NCI-H345 treated with DMSO at 0.1 percent for 48 hours (cell line): ENCODE results near the gene ADISSP.
A peak's percentile ranks its signal among the peaks of the same experiment; 100 is the strongest.
"Not testable (repeated sequence)": the region's sequence is repeated elsewhere in the genome, so short reads cannot be mapped to it uniquely, and the experiment has no call there.

Experiments
- DNase-seq: peaks from one replicate; lab custom pipeline; 2025; ENCODE audit not compliant: unreplicated experiment; lab: John Stamatoyannopoulos, UW

ADISSP gene

GRCh38 chr20:3798373-3798768 is 30.8 kb upstream of the ADISSP start:
- DNase-seq, result no peak

DNA sequence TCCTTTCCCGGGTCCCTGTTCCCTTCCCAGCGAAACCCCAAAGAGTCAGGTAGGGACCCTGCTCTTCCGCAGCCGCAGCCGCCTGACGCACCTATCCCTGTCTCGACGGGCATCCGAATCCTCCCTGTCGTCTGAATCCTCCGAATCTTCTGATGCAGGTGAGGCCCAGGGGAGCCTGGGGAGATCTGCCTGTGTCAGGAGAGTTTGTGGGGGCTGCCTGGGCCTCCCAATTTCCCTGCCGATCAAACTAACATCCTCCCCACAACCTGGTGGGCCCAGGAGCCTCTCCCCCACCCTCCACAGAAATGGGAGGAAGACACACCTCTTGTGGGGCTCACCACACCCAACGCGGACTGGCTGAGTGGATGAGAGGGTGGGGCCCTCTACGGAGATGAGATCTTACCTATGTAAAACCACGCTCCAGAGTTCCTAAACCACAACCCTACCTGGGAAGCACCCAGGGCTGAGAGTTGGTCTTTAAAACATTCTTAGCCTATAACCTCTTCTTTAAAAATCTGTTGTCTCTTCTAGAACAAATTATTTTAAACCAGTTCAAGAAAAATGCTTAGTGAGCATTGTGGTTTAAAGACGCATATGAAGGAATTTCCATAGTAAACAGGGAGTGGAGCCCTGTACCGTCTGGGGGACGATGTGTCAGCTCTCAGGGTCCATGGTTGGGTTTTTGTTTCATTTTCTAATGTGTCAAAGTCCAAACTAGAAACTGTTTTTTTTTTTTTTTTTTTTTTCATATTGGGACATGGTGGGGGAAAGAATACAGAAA is 30.2 kb upstream of the ADISSP start:
- DNase-seq, result no peak

- DNase-seq, result no peak
Measured at GRCh38 chr20:3797226-3797545, 29.6 kb upstream of the ADISSP start.

- no peak for DNase-seq
Measured at GRCh38 chr20:3796477-3797225, 29.1 kb upstream of the ADISSP start.

DNA sequence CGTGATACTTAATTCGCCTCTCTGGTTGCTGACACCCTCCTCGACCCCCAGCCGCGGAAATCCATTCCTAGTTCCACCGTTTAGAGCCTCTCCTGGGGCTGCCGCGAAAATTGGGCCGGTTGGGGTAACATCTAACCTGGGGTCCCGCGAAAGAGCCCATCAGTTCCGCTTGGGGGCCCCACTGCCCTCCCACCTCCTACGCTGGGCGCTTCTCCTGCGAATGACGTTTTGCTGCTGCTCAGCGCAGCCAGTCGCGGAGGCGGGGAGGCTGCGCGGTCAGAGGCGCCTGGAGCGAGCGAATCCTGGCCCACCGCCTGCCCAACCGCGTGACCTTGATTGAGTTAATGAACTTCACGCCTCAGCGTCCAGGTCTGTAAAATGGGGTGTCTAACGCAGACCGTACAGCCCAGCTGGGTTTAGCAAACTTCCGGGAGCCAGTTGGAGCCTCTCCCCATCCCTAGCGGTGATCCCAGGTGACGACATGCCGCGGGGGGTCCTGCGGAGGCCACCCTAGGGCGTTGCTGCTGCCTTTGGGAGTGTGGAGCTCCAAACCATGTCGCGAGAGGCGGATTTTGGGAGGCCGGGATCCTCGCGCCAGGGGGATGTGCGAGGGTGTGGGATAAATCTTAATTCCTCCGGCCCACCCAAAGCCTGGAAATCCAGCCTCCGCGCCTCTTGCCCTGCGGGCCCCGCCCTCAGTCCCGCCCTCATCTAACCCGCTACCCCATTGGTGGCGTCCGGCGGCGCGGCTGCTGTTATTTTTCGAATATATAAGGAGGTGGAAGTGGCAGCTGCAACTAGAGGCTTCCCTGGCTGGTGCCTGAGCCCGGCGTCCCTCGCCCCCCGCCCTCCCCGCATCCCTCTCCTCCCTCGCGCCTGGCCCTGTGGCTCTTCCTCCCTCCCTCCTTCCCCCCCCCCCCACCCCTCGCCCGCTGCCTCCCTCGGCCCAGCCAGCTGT is 28.2 kb upstream of the ADISSP start, which contains the start of gene CDC25B:
CDC25B (plus strand) TSS at position 800 of the 958 bp plus-strand sequence. CDS start 222 bp downstream, outside the sequence.
- peak; percentile 92 for DNase-seq

DNA sequence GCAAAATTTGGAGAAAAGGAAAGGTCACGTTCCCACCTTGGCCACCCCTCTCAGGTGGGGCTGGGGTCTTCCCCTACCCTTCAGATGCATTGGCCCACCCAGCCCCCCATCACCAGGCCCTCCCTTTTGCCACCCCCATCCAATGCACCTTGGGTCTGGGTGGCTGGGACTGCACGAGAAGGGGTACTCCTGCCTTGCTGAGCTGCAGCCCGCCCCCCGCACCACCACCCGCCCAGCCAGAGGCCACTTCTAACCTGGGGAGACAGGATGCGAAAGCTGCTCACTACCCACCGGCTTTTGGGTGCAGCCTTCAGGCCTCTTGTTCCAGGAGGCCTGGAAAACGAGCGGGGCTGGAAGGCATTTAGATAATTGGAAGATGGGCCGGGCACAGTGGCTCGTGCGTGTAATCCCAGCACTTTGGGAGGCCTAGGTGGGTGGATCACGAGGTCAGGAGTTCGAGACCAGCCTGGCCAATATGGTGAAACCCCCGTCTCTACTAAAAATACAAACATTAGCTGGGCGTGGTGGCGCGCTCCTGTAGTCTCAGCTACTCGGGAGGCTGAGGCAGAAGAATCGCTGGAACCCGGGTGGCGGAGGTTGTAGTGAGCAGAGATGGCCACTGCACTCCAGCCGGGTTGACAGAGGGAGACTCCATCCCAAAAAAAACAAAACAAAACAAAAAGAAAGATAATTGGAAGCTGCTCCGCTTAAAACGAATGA is 27.3 kb upstream of the ADISSP start:
- no peak for DNase-seq

- not testable (repeated sequence) for DNase-seq
Measured at GRCh38 chr20:3794168-3794567, 26.6 kb upstream of the ADISSP start.

GRCh38 chr20:3789201-3789600 is 21.6 kb upstream of the ADISSP start:
- not testable (repeated sequence) for DNase-seq

DNA sequence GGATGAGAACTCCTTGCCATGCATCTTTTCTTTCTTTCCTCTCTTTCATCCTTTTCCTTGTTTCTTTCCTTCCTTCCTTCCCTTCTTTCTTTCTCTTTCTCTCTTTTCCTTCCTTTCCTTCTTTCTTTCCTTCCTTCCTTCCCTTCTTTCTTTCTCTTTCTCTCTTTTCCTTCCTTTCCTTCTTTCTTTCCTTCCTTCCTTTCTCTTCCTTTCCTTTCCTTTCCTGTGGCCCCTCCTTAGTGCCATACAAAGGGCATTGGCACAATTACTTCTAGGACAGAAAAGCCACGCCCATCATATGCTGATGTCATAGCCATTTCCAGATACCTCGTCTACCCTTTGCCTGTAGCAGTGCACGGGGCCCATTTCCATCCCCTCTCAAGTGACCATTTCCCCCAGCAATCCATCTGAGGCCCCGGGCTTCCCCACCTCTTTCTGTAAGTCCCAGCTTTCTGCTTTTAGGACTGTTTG is 21.2 kb upstream of the ADISSP start:
- DNase-seq, result no peak

GRCh38 chr20:3787324-3788014 is 19.9 kb upstream of the ADISSP start:
- DNase-seq, result no peak

DNA sequence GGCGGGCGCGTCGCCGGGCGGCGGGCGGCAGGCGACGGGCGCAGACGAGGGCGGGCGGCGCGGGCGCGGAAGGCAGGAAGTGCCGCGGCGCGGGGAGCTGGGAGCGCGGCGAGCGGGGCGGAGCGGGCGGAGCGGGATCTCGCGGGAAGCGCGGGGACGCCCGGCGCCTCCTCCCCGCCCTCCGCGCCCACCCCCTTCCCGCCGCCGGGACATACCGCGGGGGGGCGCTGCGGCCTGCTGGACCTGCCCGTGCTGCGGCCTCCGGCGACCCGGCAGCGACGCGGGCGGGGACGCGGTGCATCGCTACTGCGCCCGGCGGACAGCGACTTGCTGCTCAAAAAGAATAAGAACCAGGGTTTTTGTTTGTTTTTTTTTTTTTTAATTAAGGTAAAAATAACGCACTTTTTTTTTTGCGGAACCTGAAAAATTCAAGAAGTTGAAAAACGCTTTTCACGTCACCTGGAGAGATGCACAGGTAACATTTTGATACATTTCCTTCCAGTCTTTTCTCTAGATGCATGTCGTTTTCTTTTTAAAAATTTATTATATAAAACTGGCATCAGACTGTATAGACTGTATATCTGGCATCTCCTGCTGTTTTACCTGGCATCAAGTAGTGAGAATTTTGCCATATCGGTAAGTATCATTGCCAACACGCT is 19.2 kb upstream of the ADISSP start, which contains the start of gene CENPB:
CENPB (minus strand) TSS at position 76 of the 659 bp plus-strand sequence. CDS start 257 bp downstream, outside the sequence.
- peak; percentile 73 for DNase-seq

DNA sequence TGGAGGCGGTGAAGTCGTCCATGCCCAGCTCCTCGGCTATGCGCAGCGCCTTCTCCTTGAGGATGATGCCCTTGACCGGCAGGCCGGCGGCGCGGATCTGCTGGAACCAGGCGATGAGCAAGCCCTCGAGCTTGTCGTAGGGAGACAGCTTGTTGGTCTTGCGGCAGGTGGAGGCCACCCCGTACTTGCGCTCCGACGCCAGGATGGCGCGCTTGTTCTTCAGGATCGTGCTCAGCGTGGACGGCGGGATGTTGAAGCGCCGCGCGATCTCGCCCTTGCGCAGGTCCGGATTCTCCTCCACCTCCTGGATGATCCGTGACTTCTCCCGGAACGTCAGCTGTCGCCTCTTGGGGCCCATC is 18.6 kb upstream of the ADISSP start:
- no peak for DNase-seq

DNA sequence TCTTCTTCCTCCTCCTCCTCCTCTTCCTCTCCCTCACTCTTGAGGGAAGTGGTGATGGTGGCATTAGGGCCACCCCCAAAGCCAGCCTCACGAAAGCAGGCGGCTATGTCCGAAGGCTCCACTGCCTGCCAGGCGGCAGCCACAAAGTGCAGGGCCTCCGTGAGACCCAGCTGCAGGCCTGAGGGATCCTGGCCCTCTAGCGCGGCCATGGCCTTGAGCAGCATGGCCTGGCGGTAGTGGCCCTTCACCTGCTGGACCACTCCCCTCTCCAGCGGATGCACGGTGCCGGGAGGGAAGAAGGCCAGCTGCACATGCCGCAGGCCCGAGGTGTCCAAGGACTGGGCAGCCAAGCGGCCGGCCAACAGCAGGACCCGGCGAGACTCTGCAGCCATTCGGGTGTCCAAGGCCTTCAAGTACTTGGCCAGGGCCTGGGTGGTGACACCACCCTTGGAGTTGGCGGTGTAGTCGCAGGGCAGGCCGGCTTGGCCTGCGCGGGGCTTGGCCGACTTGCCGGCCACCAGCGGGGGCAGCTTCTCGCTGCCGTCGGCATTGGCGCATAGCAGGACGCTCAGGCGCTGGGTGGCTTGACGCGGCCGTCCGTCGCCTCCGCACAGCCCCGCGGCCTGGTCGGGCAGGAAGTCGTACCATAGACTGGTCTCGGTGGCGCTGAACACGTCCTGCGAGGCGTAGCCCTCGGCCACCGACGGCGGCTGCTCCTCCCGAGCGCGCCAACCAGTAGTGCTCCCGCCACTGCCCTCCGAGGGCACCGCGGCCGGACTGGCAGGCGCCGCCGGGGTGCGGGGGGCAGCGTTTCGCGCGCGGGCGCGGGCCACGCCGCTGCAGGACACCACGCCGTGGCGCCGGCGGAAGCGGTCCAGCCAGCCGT is 17.9 kb upstream of the ADISSP start:
- DNase-seq, result no peak

DNA sequence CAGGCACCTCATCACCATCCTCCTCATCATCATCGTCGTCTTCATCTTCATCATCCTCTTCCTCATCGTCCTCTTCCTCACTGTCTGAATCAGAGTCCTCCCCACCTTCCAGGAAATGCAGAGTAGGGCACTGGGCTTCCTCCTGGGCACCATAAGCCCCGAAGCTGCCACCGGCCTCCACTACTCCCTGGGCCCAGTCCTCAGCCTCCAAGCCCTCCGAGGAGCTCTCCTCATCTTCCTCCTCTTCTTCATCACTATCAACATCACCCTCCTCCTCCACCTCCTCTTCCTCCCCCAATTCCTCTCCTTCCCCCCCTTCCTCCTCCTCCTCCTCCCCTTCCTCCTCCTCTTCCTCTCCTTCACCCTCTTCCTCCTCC is 17.3 kb upstream of the ADISSP start:
- no peak for DNase-seq

DNA sequence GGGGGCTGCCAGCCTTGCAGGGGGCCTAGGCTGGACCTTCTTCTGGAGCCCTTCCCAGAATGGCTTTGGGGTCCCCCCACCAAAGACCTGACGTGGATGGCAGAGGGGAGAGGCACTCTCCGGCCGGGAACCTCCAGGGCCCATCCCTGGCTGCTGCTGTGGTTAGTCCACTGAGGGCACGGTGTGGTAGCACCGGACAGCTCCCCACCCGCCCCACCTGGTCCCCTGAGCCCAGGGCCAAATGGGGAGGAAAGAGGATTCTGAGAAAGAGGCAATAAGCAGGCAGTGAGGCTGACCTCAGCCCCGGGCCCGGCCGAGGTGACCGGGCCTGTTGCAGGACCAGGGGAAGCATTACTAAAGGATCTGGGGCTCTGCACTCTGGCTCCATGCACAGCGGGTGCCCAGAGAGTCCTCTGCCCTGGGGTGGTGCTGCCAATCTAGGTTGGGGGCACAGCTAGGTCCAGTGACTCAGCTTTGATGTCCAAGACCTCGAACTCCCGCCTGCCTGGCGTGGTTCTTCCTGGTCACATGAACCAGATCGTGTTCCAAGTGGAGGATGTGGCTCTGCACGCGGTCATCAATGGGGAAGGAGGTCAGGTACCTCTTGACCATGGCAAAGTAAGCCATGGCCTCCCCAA is 16.8 kb upstream of the ADISSP start:
- no peak for DNase-seq

DNA sequence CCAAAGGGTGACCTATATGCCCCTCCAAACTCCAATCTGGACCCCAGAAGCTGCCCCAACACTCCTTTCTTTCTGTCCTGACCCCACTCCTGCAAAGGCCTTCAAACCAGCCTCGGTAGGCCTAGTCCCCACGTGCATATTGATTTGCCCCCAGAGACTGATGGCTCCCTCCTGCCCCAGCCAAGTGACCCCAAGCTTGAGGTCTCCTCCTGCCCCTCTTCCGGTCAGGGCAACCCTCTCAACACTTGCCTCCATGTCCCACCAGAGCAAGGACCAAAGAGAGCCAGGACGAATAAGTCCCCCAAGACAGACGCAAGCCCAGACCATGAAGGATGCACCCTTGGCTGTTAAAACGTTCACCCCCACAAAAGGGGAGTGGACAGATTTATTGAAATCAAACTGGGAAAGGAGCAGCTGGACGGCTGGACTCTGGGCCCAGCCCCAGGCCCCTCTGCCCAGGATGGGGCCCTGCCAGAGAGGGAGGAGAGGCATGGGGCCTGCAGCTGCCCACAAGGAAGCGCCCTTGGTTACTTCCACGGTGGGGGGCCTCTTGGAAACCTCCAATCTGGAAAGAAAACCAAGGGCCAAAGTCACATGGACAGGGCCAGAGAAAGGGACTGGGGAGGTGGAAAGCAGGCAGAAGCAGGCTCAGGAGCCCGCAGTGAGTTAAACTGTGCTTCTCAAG is 16.1 kb upstream of the ADISSP start:
- no peak for DNase-seq

DNA sequence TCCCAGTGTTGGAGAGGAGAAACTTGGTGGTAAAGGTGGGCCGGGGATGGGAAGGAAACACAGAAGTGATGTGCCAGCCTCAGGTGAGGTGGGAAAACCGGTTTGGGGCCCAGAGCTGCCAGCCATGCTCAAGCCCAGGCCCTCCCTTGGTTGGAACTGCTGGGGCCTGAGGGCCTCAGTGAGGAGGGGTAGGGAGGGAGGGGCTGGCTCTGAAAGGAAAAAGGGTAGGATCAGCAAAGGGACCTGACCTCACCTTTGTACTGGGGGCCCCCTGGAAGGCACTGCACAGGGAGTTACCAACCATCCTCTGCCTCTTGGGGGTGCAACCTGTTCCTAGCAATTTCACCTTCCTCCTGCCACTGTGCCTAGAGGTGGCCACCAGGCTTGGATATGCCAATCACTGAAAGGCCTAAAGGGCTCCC is 15.5 kb upstream of the ADISSP start:
- no peak for DNase-seq
